Stomach (tissue), 9 donors: ENCODE results near the gene MYL3. TPM values are rescaled to one million over a fixed set of nuclear protein-coding genes. Genes with fewer than 3 reads are reported as not detected.

Source experiments
- DNase-seq, 2 donors: peaks; one replicate each; pipeline versions ENCODE4 v3.0.0 to v3.0.0-alpha.2; 2013 to 2019
- H3K27ac ChIP-seq, 5 donors: fragments of 200-600 bp in 4 of 5; sonication (generic) in 4 of 5; one replicate each; pipeline ENCODE4 v1.5.1; 2013 to 2019; ENCODE audit warnings: mild to moderate bottlenecking in 1 of 5, moderate library complexity in 1 of 5
- H3K27me3 ChIP-seq, 3 donors: fragments of 200-600 bp; sonication (generic); one replicate each; pipeline ENCODE4 v1.5.1; 2017 to 2019; ENCODE audit warnings: mixed run types in 1 of 3
- H3K36me3 ChIP-seq, 4 donors: fragments of 200-600 bp; sonication (generic); 1 replicate in 3 of 4; 2 replicates in 1 of 4; pipeline ENCODE4 v1.5.1; 2016 to 2019
- H3K4me1 ChIP-seq, 4 donors: fragments of 200-600 bp; sonication (generic); one replicate each; pipeline ENCODE4 v1.5.1; 2016 to 2019
- H3K4me3 ChIP-seq, 4 donors: fragments of 200-600 bp; sonication (generic) in 3 of 4; one replicate each; pipeline ENCODE4 v1.5.1; 2016 to 2019; ENCODE audit warnings: mild to moderate bottlenecking in 1 of 4
- H3K9me3 ChIP-seq, 4 donors: fragments of 200-600 bp; sonication (generic); one replicate each; pipeline ENCODE4 v1.5.1; 2016 to 2019
- EP300 ChIP-seq: sonication (generic); formaldehyde crosslinking; IDR thresholded peaks from one replicate; pipeline ENCODE4 v1.6.1; 2017; ENCODE audit warnings: antibody characterized with exemption
- POLR2A ChIP-seq, 4 donors: fragments of 450-650 bp; IDR thresholded peaks; one replicate each; pipeline ENCODE4 v1.6.1; 2016; ENCODE audit warnings: antibody characterized with exemption in 4 of 4, control low read depth in 2 of 4, mild to moderate bottlenecking in 1 of 4, moderate library complexity in 1 of 4
- POLR2AphosphoS5 ChIP-seq, 3 donors: sonication (generic); formaldehyde crosslinking; IDR thresholded peaks; one replicate each; pipeline ENCODE4 v1.6.1; 2016; ENCODE audit warnings: antibody characterized with exemption in 3 of 3
- WGBS, 5 donors: extraction: QIAGEN DNeasy Blood & Tissue Kit in 3 of 5; methylation state at CpG; one replicate each; pipeline versions ENCODE4 v1.1.5 to v1.1.7; 2013 to 2018; 5-methylcytosine and 5-hydroxymethylcytosine counted together
- intact Hi-C: fragments of 100-400 bp; cut with DNase I; formaldehyde crosslinking; loops from one replicate; pipeline ENCODE4 v1.15.1; 2023; ENCODE audit warnings: low total_unique reads
- polyA plus RNA-seq, 3 donors: library from polyadenylated mRNA; stranded (reverse); fragments of 200-250 nt; gene quantifications; one replicate each; pipeline ENCODE4 v1.2.3, GENCODE V29; 2013
- total RNA-seq, 5 donors: library from RNA; depleted of rRNA; stranded (reverse); fragments of >200 nt; gene quantifications; one replicate each; pipeline versions ENCODE4 v1.1.0 to v1.2.3, GENCODE V29; 2014 to 2016
- TF ChIP-seq, protein P1 (sequence below), 7 experiments: fragments of 450-650 bp in 4 of 7; fragments of 200-600 bp in 3 of 7; sonication (generic) in 3 of 7; IDR thresholded peaks; one replicate each; pipeline ENCODE4 v1.5.1; 2016 to 2019; ENCODE audit warnings: antibody characterized with exemption in 7 of 7, control low read depth in 2 of 7, mild to moderate bottlenecking in 1 of 7
- donor health status: healthy with polysubstance abuse.
- donor health status: Bipolar disorder and iron deficiency.
- donor health status: healthy.

MYL3 gene
- total and polyA plus RNA-seq, 8 donors = 1.5 to 11.5 (median 5.0) TPM; not detected in 4

DNA sequence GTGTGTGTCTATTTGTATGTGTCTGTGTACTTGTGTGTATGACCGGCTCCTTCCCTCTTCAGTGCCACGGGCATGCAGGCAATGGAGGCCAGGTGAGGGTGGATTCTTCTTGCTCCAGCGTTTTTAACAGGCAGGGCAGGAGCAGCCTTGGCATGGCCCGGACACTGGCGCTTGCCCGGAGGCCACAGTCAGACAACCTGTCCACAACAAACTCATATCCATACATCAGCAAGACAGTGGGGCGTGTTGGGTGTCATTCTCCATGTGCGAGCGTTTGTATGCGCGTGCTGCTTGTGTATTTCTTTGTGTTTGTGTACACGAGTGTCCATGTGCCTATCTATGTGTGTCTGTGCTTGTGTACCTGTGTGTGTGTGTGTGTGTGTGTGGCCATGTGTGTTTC is 44.0 kb upstream of the MYL3 start:
- no peak overlapping the region for H3K27ac ChIP-seq
- no peaks in the 10 kb centered on the region for H3K36me3 ChIP-seq
- H3K4me3 ChIP-seq = no peak overlapping the region
- TF ChIP-seq, protein P1, sequence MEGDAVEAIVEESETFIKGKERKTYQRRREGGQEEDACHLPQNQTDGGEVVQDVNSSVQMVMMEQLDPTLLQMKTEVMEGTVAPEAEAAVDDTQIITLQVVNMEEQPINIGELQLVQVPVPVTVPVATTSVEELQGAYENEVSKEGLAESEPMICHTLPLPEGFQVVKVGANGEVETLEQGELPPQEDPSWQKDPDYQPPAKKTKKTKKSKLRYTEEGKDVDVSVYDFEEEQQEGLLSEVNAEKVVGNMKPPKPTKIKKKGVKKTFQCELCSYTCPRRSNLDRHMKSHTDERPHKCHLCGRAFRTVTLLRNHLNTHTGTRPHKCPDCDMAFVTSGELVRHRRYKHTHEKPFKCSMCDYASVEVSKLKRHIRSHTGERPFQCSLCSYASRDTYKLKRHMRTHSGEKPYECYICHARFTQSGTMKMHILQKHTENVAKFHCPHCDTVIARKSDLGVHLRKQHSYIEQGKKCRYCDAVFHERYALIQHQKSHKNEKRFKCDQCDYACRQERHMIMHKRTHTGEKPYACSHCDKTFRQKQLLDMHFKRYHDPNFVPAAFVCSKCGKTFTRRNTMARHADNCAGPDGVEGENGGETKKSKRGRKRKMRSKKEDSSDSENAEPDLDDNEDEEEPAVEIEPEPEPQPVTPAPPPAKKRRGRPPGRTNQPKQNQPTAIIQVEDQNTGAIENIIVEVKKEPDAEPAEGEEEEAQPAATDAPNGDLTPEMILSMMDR (IDR thresholded peaks at IDR 0.05) = no peak
- TF ChIP-seq POLR2A (IDR thresholded peaks at IDR 0.05) = no peak
- no peak for TF ChIP-seq EP300
- TF ChIP-seq POLR2AphosphoS5 (IDR thresholded peaks at IDR 0.05) = no peak
- peaks cover 10 to 21% (median 17%) of the 10 kb centered on the region in 4 donors for H3K4me1 ChIP-seq
- DNase-seq = peak in 1 of 2 donors; percentile 4
- H3K27me3 ChIP-seq = no peaks in the 10 kb centered on the region
- 72 to 80% (median 75%) methylated on average over 12 of the region's 12 CpGs for WGBS, 5 donors
- H3K9me3 ChIP-seq = no peaks in the 10 kb centered on the region
- intact Hi-C loops = loop anchor here (5.0 kb wide), 1 partner anchor 45 kb away; the partner anchor contains the start of gene MYL3

DNA sequence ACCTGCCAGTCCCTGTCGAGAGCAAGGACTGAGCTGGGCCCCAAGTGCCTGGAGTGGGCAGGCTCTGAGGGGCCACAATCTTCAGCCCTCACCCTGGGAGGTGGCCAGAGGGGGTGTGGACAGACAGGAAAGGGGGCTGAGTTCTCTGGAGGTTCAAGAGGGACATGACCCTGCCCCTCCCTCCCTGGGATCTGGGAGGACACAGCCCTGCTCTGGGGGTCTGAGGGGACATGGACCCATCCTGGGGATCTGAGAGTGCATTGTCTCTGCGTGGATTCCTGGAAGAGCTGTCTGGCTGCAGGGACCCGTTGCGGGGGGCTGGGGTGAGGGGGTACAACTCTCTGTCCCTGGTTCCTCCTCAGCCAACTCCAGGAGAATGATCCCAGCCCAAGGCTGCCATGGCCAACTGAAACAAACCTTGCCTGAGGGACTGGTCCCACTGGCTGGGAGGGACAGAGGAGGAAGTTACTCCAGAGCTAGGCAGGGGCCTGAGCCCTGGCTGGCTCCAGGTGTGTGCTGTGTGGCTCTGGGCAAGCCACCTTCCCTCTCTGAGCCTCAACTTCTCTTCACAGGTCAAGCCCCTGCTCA is 43.3 kb upstream of the MYL3 start:
- Histone ChIP-seq H3K4me3 (no peak overlapping the region), H3K27me3 (no peaks in the 10 kb centered on the region), H3K4me1 (peaks cover 10 to 21% (median 17%) of the 10 kb centered on the region in 4 donors), H3K9me3 (no peaks in the 10 kb centered on the region), H3K27ac (no peak overlapping the region), H3K36me3 (no peaks in the 10 kb centered on the region)
- WGBS, 5 donors = 61 to 87% (median 78%) methylated on average over 4 of the region's 4 CpGs; no CpG with 5 or more reads in 1 of the 5 donors
- intact Hi-C loops = loop anchor here (5.0 kb wide), 1 partner anchor 44 kb away; the partner anchor contains the start of gene MYL3
- TF ChIP-seq POLR2A (IDR thresholded peaks at IDR 0.05) (no peak), POLR2AphosphoS5 (IDR thresholded peaks at IDR 0.05) (no peak), EP300 (no peak)
- TF ChIP-seq, protein P1 (IDR thresholded peaks at IDR 0.05) = no peak
- DNase-seq = peak in 1 of 2 donors; percentile 9

DNA sequence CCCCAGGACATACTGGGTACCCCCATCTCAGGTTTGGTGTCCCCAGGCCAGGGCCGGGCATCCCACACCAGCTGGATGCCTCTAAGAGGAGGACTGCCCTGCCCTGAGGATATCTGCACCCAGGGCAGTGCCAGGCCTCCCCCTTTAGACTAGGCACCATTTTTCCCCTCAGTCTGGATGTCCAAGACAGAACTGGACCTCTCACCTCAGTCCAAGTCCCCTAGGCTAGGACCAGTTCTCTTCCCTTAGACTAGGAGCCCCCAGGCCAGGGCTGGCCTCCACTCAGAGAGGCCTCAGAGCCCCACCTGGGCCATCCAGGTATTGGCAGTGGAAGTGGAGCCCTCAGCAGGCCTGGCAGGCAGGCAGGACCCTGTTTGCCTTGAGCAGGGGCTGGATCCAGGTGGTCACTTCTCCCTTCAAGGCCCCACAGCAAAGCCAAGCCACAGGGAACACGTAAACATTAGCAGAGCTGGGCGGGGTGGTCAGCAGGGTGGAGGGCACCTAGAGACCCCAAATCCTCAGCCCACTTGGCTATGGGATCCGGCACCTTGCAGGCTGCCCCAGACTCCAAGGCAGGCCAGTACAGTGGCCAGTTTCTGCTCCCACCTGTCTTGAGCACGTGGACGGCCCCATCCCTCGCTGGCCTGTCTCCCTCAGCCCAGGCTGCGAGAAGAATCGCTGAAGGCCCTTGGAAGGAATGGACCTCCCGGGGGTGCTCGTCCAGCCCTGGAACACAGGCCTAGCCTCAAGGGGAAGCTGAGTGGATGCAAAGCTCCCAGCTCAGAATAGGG is 42.6 kb upstream of the MYL3 start:
- H3K9me3 ChIP-seq = no peaks in the 10 kb centered on the region
- H3K27me3 ChIP-seq = no peaks in the 10 kb centered on the region
- WGBS, 5 donors = 66 to 100% (median 86%) methylated on average over 2 to 11 of the region's 11 CpGs
- TF ChIP-seq POLR2A (IDR thresholded peaks at IDR 0.05) (no peak), POLR2AphosphoS5 (IDR thresholded peaks at IDR 0.05) (no peak), EP300 (no peak)
- TF ChIP-seq, protein P1 (IDR thresholded peaks at IDR 0.05) = no peak
- DNase-seq = peak in 1 of 2 donors; percentile 2
- no peak overlapping the region for H3K4me3 ChIP-seq
- peaks cover 10 to 21% (median 17%) of the 10 kb centered on the region in 4 donors for H3K4me1 ChIP-seq
- intact Hi-C loops = loop anchor here (5.0 kb wide), 1 partner anchor 44 kb away; the partner anchor contains the start of gene MYL3
- no peaks in the 10 kb centered on the region for H3K36me3 ChIP-seq
- H3K27ac ChIP-seq = no peak overlapping the region

DNA sequence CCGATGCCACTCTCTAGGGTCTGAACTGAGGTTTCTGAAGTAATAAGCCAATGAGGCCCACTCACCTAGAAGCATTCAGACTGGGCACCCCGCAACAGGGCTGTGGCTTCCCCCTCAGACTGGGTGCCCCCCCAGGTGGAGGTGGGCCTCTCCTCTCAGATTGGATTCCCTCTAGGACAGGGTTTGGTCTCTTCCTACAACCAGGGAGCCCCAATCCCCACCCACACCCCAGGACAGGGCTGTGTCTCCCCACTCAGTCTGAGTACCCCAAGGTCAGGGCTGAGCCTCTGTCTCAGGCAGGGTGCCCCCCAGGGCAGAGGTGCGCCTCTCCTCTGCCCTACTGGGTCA is 41.9 kb upstream of the MYL3 start:
- Histone ChIP-seq H3K4me1 (peaks cover 10 to 21% (median 17%) of the 10 kb centered on the region in 4 donors), H3K27ac (no peak overlapping the region), H3K4me3 (no peak overlapping the region), H3K36me3 (no peaks in the 10 kb centered on the region), H3K27me3 (peaks cover 0 to under 1% (median 0%) of the 10 kb centered on the region in 3 donors), H3K9me3 (no peaks in the 10 kb centered on the region)
- TF ChIP-seq POLR2A (IDR thresholded peaks at IDR 0.05) (no peak), POLR2AphosphoS5 (IDR thresholded peaks at IDR 0.05) (no peak), EP300 (no peak)
- TF ChIP-seq, protein P1 (IDR thresholded peaks at IDR 0.05) = no peak
- intact Hi-C loops = loop anchor here (5.0 kb wide), 1 partner anchor 43 kb away; the partner anchor contains the start of gene MYL3
- 84 to 100% (median 96%) methylated on average over 2 to 3 of the region's 3 CpGs for WGBS, 5 donors
- DNase-seq = no peak
